Measurements from ENCODE around the gene JAZF1.

JAZF1 gene

DNA sequence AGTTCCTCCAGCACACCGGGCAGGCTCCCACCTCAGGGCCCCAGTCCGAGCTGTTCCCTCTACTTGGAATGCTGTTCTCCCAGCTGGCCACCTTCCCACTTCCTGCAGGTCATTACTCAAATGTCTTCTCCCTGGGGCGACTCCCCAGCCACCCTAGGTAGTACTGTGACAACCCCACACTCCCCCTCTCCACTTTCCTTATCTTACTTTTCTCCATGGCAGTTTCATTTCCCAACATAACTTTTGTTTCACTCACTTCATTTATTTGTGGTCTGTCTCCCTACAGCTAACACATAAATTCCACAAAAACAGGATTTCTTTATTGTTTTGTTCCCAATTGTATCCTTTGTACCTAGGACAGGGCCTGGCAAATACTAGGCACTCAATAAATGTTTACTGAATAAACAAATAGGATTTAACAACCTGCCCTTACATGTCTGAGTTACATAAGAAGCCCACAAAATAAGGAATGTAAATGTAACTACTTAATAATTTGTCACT lies 76.5 kb downstream of the JAZF1 start:
- DNase-seq: no peak

DNA sequence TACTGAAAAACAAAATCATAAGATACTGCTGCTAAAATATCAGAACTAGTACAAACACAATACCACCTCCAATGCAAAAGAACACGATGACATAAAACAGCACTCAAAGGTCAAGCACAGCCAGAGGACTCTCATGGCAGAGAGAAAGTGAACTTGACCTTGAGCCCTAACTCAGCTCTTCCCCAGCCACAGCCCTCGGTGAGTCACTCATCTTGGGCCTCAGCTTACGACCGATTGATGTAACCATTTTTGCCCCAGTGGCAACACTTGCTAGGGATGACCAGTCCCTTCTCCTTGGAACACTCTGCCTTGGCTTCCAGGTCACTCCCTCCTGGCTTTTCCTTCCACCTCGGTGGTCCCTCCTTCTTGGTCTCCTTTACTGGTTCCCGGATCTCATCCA lies 77.8 kb downstream of the JAZF1 start:
- peak; percentile 76 to 88 (median 84) for DNase-seq

DNA sequence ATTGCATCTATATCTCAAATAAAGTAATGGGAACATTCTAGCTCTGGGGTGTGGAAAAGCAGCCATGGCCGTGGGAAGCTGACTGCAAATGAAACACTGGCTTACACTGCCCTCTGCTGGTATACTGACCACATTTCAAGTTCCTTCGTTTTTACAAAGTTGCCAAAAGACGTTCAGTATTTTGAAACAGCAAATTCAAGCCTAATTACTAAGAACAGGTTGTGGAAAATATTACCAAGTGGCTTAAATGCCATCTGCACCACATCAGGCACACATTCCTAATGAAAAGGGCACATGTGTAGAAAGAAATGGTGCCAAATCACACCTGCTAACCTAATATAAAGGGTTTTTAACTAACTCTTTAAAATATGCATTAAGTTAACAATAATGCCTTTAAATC lies 83.9 kb downstream of the JAZF1 start:
- peak; percentile 72 to 84 (median 74) for DNase-seq

DNA sequence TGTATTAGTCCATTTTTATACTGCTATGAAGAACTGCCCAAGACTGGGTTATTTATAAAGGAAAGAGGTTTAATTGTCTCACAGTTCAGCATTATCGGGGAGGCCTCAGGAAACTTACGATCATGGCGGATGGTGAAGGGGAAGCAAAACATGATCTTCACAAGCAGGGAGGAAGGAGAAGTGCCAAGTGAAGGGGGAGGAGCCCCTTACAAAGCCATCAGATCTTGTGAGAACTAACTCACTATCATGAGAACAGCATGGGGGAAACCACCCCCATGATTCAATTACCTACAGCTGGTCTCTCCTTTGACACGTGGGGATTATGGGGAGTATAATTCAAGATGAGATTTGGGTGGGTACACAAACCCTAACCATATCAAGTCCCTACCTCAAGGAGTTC lies 85.4 kb downstream of the JAZF1 start:
- peak; percentile 27 to 66 (median 61) for DNase-seq

DNA sequence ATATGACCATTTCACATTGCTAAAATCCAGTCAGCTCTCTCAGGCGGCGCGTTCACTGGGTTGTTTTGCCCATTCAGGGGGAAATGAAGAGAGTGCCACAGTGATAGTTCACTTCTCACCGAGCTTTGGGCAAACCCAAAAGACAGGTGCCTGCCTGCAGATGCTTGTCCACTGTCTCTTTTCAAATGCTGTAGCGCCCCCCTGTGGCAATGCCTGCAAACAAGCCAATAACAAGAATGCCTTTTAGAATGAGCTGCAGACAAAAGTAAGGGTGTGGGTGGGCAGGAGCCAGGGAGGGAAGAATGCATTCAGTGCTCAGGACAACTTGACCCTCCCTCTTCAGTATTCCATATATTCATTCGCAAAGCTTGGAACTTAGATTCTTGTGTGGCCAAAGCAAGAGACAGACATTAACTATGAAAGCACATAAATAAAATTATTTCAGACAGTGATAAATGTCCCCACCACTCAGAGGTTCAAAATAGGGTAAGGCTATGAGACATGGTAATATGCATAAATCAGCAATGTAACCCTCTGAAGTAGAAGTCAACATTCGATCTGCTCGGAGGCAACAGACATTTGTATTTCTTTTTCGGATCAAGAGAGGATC lies 86.9 kb downstream of the JAZF1 start:
- DNase-seq: peak; percentile 74 to 86 (median 80)

DNA sequence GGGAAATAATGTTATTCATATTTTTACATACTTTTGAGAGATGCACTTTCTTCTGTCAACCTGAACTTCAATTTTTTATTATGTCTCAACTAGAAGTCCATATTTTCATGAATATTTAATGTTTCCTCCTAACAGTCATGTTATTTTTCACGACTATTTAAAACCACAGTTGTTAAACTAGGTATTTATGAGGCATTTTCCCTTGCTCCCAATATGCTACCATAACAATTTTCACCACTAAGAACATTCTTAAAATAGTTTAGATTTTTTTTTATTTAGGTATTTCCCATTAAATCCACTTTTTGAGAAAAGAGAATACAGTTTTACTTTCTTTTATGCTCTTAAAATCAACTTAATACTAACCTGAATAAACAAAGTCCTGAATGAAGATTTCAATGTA lies 89.4 kb downstream of the JAZF1 start:
- no peak for DNase-seq

DNA sequence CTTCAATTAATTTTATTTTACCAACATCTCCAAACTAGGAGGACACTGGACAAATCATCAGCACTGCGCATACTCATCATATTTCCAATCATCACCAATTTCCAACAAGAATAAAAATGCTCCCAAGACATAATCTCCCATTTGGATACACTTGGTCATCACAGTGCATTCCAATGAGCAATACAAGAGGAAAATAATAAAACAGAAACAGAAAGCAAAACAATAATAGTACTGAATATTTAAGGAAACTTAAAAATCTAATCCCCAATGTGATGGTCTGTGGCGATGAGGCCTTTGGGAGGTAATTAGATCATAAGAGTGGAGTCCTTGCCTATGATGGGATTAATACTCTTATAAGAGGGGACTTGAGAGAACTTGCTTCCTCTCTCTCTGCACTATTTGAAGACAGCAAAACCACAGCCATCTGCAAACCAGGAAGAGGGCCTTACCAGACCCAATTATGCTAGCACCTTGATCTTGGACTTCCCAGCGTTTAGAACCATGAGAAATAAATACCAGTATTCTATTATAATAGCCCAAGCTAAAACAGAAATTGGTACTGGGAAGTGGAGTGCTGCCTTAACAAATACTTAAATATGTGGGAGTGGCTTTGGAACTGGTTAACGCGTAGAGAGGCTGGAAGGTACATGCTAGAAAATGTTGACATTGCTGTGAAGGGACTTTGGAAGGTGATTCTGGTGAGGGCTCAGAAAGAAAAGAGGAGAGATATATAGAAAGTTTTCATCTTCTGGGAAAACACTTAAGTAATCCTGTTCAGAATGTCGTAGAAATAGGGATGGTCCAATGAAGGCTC lies 91.5 kb downstream of the JAZF1 start:
- no peak for DNase-seq

DNA sequence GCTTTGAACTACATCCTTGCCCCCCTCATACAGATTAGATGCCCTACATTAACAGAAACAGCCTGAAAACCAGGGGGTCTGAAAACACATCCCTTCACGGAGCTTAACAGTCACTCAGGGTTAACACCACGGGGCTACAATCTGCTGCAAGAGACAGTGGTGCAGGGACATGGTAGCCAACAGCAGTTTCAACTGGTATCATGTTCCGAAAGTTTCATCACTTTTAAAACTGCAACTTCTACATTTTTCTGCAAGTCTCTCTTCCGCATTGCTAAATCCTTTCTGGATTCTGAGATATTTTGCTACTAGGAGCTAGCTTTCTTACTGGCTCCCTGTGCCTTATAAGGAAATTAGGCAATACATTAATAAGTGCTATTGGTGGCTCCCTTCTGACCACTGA lies 92.6 kb downstream of the JAZF1 start:
- peak; percentile 46 to 84 (median 68) for DNase-seq

DNA sequence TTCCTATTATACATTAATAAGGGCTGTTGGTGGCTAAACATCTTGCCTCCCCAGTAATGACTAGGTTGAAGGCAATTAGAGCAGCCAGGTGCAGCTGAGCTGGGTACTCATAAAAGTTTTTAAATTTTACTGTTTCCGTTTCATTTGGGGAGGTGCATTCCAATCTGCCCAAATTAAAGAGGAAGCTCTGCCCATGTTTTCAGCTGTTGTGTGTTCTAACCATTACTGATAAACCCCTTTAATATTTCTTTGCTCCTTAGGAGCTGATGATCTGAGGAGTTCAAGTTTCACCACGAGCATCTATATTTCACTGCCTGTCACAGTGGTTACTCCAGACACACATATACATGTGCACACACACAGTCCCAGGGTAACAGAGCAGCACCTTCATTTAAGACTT lies 94.4 kb downstream of the JAZF1 start:
- no peak for DNase-seq

DNA sequence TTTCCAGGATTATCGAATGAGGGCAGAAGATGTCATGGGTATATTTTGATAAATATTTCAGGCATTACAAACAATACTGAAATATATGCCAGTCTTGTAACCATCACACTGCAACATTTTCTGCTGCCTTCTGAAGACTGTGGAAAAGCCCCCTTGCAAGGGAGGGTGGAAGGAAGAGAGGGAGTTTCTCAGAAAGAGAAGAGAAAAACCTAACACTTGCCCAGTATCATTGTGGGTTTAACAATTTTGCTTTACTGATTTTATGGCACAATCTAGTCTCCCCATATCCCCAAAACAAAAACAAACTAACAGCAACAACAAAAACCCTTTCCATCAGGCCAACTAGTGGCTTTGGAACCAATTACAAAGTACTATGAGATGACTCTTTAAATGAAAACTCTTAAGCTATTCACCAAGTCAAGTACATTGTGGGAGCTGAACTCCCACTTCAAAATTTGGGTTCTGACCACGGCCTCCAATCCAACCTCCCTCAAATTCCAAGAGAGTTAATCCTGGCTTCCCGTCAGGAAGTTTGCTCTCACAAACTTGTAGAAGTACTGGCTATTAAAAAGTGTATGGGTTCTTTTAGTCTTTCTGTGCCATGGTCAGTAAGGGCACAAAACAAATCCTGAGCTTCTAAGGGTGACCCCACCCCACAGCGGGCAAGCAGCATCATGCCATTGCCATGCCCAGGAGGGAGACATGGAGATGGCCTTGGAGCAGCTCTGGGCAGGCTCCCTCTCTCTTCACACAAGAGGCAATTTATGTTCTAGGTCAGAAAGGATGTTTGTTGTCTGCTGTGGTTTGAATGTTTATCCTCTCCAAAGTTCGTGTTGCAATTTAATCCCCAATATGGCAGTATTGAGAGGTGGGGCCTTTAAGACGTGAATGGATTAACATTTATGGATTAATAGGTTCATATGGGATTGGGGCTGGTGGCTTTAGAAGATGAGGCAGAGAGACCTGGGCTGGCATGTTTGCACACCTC lies 96.3 kb downstream of the JAZF1 start:
- no peak for DNase-seq

DNA sequence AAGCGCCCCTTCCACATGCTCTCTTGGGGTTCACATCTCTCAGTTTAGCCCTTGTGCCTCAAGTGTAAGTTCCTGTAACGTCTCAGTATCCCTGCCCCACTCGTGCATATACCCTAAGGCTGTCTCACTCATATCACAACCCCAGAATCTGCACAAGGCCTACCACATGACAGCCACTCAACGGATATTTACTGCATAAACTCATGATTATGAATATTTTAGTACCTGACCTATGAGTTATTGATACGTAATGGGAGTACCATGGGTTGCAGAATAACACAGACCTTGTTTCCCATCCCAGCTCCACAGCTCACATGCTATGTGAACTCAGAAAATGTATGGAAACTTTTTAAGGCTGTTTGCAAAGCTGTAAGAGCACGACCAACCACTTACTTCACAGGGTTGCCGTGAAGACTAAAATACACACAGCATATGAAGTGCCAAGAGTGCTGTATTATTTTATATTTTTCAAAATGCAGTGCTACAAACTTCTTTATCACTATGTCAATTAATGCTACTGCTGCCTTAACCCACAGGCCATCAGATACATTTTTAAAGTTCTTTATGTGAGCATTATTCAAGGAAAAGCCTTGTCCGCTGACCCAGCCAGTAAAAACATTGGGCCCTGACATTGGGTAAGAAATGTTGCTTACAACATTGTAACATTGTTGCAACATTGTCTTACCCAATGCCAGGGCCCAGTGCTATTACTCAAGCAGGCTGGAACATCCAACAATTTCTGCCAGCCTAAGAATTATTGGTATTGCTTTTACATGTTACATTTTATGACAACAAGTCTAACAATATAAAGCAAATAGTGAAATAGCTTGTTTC lies 97.2 kb downstream of the JAZF1 start:
- peak; percentile 80 to 93 (median 86) for DNase-seq

DNA sequence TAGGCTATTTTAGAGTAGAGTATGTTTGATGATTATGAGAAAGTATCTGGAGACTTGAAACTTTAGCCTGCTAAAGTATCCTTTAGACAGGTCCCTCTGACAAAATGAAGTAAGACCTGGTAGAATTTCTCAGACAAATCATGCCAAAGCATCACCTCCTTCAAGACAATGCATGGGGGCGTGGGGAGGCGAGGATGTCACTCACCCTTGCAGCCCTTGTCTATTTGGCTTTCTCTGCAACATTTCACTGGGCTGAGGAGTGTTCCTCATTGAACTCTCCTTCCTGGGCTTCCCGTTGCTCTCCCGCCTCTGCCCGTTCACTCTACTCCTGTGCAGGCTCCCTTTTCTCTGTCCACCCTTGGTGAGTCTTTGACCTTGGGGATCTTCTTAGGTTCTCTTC lies 98.5 kb downstream of the JAZF1 start:
- DNase-seq: peak; percentile 5 to 42 (median 28)

DNA sequence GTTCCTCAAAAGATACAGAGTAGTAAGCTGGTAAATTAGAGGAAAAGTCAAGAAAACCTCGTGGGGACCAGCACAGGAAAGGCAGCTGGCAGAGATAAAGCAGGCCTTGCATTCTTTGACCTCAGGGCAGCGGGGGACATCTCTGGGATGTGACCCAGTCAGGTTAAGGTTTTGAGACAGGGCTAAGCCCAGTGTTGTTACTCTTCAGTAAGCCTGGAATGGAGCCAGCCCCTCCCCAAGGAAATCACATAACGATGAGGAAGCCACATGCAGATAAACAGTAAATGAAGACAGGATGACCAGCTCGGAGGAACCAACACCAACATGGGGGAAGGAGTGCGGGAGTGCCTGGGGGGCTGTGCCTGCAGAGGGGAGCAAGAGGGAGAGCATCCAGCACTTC lies 99.6 kb downstream of the JAZF1 start:
- DNase-seq: peak in 3 of 4 experiments; percentile 14 to 27 (median 18)

DNA sequence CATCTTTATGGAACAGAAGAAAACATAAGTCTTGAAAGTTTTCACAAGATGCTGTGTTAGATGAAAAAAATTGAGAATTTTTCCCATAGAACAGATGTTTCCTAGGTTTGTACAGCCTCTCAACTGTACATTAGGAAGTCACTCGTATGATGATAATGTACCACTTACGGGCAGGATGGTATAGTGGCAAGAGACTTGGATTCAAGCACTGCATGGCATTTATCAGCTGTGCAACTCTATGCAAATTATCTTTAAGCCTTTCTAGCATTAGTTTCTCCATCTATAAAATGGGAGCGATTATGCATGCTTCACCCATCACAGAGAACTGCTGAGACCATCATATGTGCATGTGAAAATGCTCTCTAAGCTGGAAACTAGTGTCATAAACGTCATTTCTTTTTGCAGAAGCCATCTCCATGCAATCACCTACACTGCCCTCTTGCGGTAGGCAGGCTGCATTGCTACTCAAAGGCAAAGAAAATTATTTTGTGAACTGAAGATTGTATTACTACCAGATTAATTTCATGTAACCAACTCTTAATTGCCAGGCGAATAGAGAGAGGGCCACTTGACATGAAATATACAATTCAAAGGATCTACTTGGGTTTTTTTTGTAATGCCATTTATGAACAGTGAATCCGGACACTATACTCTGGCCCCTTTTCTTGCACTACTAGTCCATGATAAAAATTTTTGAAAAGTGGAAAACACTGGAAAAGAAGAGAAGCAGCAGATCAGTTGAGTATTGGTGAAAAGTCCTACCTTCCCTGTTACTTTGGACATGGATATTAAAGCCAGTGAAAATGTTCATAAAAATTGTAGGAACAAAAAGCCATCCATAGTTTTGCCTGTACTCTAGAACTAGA lies 102.3 kb downstream of the JAZF1 start:
- DNase-seq: peak; percentile 62 to 85 (median 75)

DNA sequence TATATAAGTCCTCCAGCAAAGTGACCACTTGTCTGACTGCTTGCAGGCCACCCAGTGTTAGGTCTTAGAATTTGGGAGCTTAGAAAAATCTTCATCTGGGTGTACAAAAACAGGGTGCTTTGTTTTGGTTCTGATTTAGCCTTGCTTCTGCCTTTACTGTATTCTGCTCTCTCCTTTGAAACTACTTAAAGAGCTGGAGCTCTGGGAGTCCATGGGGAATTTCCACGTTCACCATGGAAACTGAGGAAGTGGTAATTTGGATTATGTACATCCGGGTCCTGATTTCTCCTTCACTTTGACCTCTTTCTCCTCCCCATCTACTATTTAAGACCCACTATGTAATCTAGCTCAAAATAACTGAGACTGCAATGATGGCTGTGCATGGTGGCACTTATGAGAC lies 103.0 kb downstream of the JAZF1 start:
- DNase-seq: no peak

DNA sequence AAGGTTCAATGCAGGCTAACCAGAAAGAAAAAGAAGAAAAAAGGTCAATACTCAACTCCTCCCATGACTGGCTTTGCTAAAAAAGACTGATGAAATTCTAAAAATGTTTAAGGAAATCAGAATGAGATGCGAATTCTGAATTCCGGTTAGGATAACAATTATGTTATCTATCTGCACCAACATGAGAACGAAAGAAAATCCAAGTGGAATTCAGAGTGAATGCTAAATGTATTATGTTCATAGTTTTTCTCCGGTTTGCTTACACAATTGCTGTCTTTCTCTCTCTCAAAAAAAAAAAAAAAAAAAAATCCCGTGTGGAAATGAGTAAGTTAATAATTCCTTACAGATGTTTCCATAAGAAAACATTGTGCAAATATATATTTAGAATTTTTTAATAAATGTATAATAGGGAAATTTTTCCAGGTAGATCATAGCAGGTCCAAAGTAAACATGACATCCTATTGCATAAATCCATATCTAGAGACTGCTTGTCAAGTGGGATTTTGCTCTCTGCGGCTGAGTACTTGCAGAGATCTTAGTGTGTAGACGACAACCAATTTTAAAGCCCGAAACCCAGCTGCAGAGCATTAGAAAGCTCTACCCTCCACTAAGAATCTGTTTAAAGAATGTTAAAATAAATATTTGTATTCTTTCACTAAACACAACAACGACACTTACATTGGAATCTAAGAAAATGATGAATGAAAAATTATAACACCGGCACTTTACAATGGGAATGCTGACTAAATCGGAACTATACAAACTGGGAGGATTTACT lies 104.0 kb downstream of the JAZF1 start:
- DNase-seq: no peak

DNA sequence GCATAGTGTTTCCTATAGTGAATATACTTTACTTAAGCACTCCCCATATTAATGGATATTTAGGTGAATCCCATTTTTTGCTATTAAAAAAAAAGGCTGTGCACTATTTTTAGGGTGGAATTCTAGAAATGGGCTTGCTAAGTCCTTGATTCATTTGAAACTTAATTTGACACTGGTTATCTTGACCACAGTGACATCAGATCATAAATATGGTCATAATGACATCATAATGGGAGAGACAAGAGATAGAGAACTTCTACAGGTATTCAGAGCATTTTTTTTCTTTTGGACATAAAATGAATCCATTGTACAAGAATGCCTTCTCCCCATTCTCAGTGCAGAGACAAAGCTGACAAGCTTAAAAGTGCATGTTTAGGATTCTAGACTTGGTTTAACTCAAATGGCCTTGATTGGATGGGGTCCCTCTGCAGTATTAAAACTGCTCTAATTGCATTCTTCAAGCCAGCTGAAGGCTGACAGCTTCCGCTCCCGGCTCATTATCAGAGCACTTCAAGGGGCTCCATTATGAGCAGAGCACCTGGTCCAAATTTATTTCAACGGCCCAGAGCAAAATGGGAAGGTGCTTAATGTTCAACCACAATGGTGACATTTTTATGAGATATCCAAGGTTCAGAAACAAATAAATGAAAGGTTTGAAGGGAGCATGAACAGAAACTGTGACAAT lies 104.8 kb downstream of the JAZF1 start:
- no peak for DNase-seq

DNA sequence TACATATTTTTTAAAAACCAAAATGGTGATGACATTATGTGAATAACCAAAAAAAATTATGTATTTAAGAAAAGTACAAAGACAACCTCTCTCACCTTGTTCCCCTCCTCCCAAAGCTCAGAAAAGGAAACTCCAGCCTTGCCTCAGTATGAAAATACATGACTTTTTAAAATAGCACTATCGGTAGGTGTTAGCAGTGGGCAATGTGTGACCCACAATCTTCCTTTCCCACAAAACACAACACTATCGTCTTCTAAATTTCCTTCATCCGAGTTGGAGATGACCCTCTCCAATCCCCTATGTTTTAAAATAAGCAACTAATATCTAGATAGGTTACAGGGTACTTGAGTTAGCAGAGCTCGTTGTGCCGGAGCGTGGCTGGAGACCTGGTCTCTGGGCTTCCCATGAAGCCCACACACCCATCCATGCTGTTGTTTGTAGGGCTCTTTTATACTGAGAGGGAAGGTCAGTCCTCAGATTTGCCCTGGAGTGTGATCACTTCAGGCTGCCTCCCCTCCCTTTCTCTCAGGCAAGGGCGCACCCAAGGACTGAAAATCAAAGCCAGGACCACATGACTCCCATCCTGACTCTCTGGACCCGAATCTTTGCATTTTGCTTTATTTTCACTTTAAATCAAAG lies 107.6 kb downstream of the JAZF1 start:
- no peak for DNase-seq

DNA sequence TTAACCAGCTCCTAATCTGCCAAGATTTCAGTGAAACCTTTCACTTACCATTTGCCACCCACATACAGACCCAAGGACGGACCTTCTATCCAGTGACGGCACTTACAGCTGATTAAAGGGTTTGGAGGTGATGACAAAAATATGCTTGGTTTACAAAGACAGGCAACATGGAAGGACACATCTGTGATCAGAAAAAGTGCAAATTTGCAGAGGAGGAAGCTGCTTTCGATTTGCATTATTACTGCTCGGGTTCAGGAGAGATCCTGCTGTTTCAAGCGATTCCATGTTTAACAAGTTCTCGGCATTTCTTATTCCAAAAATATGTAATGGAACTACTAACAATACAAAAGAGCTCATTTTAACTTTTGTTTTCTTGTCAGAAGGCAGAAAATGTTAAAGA lies 109.0 kb downstream of the JAZF1 start:
- no peak for DNase-seq

Measured in suppressor macrophage (primary cell).